HG02798 (cell line): ENCODE results near the gene ZNF493.

Experiments
- ATAC-seq: cut with Tn5 transposase; IDR thresholded peaks from one replicate; pipeline ENCODE4 v1.9.1; 2021; ENCODE audit warnings: mild to moderate bottlenecking; ENCODE audit not compliant: unreplicated experiment, poor library complexity

ZNF493 gene

DNA sequence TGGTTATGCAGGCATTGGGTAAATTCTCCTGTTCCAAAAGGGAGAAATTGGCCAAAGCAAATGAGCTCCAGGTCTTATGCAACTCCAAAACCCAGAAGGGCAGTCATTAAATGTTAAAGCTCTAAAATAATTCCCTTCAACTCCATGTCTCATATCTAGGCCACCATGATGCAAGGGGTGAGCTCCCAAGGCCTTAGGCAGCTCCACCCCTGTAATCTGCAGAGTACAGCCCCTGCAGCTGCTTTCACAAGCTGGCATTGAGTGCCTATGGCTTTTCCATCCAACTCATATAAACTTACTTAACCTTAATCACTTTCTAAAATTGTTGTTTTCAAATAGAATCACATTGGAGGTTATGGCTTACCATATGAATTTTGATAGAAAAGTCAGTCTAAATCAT is 63.8 kb downstream of the ZNF493 start:
- no peak for ATAC-seq

- ATAC-seq, result no peak
These were observed 65.6 kb downstream of the ZNF493 start for GRCh38 chr19:21462540-21462939.

DNA sequence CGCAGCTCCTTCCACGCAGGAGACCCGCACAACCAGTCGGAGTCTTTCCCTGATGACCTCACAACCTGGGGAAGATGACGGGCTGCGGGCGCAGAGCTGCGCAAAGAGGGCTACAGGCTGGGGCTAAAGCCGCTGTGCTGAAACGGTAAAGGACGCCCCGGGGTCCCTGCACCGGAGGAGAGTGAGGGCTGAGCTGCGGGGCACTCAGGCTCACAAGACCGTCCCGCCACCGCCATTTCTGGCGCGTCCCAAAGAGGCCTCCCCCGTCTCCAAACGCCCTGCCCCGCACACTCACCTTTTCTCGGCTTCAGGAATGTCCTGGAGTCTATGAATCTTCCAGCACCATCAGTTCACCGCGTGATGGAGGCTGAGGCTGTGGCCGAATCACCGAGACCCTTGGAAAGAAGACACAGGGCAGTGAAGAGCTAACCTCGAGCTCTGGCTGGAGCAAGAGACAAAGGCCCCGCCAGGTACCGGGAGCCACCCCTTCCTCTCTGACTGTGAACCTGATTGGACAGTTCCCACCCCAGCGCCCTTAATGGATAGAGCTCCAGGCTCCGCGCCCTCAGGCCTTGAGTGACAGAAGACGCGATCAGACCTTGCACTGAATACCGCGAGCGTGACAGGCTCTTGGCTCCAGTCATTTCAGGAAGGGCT is 66.6 kb downstream of the ZNF493 start:
- ATAC-seq, result no peak

GRCh38 chr19:21466627-21467026 is 69.7 kb downstream of the ZNF493 start:
- ATAC-seq, result no peak

- no peak for ATAC-seq
These were observed 71.9 kb downstream of the ZNF493 start for GRCh38 chr19:21468791-21469190.

- no peak for ATAC-seq
These were observed 75.6 kb downstream of the ZNF493 start for GRCh38 chr19:21472507-21472906.

GRCh38 chr19:21474671-21475181 is 77.8 kb downstream of the ZNF493 start:
- ATAC-seq, result no peak
